NCI-H226 (cell line): ENCODE measurements around the gene ATG9B.
"Not testable (repeated sequence)": the region's sequence is repeated elsewhere in the genome, so short reads cannot be mapped to it uniquely, and the experiment has no call there.

ENCODE experiments used
- DNase-seq: peaks from one replicate; pipeline ENCODE4 v3.0.0-alpha.2; 2015

The ATG9B gene

DNA sequence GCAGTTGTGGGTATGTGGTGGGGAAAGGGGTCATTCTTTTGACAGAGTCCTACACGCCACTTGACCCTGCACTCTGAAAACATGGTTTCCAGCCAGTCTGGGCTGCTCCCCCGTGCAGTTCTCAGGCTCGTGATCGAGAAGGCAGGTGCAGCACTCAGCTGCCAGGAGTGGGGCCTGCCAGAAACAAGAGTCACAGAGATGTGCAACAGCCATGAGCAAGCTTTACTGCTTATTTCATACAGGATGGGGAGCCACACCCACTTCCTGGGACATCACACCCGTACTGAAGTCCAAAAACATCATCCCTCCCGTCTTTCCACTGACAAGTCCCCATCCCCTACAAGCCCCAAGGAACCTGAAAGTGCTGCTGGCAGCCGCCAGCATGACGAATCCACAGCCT, 9.3 kb downstream of the ATG9B start:
- DNase-seq, result no peak

DNA sequence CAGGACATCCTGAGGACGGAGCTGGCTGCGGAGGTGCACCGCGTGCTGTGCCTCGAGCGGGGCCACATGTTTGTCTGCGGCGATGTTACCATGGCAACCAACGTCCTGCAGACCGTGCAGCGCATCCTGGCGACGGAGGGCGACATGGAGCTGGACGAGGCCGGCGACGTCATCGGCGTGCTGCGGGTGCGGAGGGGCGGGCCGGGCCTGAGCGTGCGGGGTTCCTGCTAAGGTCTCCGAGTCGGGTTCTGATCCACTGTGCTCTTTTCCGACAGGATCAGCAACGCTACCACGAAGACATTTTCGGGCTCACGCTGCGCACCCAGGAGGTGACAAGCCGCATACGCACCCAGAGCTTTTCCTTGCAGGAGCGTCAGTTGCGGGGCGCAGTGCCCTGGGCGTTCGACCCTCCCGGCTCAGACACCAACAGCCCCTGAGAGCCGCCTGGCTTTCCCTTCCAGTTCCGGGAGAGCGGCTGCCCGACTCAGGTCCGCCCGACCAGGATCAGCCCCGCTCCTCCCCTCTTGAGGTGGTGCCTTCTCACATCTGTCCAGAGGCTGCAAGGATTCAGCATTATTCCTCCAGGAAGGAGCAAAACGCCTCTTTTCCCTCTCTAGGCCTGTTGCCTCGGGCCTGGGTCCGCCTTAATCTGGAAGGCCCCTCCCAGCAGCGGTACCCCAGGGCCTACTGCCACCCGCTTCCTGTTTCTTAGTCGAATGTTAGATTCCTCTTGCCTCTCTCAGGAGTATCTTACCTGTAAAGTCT, 10.4 kb downstream of the ATG9B start:
- no peak for DNase-seq

DNA sequence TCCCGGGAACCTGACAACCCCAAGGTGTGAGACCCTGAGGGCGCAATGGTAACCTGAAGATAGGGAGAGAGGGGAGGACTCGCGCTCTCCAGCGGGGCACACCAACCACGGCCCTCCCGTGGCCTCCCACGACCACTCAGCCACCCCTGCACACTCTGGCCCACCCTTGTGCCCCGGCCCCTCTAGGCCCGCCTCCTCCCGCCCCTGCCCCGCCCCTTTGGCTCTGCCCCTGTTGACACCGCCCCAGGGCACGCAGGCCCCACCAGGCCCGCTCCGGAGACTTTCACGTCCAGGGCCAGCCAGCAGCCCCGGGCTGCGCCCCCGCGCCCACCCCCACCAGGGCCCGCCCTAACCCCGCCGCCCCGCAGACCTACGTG, 10.9 kb downstream of the ATG9B start:
- DNase-seq, result no peak

DNA sequence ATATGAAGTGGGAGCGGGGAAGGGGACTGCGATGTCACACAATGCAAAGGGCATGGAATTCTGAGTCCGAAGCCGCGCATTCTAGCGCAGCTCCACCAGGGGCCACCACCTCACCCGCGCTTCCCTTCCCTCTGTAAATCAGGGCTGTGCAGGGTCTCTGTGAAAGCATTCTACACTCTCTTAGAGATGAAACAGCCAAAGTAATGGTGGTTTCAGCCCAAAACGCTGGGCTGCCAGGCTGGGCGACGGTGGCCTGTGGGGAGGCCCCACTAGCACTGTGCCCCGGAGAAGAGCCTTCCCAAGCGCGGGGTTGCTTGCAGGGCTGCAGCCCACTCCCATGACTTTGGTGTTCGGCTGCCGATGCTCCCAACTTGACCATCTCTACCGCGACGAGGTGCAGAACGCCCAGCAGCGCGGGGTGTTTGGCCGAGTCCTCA, 11.4 kb downstream of the ATG9B start:
- DNase-seq, result no peak

DNA sequence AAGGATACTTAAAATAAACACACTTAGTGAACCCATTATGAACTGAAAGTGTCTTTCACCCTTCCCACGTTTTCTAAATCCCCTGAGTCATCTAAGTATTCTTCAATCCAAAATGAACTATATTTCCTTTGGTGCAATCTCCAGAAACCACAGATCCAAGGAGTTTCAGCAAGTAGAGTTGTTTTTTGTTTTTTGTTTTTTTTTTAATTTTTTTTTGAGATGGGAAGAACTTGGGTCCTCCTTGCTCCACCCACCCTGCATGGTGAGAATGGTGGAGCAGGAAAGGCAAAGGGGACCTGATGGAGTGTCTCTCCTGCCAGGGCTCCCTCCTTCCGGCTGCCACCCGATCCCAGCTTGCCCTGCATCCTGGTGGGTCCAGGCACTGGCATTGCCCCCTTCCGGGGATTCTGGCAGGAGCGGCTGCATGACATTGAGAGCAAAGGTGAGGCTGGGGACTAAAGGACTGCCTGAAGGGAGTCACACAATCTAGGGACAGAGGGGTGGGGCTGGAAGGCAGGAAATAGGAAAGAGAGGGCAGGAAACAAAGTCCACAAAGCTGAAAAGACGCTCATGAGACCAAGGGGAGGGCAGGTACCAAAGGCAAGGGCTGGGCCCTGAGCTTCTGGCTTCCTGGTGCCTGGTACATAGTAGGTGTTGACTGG, 12.1 kb downstream of the ATG9B start:
- no peak for DNase-seq

DNA sequence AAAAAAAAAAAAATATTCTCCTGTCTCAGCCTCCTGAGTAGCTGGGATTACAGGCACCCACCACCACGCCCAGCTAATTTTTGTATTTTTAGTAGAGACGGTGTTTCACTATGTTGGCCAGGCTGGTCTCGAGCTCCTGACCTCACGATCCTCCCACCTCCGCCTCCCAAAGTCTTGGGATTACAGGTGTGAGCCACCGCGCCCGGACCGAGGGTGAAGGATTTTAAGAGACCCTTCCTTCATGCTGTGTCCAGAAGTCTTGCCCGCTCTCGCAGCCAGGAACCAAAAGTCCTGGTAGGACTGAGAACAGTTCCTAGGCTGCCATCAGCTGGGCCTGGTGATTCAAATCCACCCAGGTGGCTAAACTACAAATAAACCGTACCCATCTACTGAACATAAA, 12.7 kb downstream of the ATG9B start:
- not testable (repeated sequence) for DNase-seq

DNA sequence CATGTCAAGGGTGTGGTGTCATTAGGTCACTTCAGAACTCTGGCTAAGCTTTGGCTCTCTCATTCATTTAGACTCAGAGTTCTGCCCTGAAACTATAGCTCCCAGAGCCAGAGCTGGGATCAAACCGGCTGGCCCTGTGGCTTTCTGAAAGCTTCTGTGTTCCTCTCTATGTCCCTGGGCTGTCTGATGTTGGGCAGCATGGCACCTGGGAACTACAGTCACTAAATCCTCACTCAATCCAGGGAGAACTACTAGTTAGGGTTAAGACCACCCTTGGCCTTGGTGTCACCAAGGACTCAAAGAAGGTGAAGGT, 13.2 kb downstream of the ATG9B start:
- no peak for DNase-seq

DNA sequence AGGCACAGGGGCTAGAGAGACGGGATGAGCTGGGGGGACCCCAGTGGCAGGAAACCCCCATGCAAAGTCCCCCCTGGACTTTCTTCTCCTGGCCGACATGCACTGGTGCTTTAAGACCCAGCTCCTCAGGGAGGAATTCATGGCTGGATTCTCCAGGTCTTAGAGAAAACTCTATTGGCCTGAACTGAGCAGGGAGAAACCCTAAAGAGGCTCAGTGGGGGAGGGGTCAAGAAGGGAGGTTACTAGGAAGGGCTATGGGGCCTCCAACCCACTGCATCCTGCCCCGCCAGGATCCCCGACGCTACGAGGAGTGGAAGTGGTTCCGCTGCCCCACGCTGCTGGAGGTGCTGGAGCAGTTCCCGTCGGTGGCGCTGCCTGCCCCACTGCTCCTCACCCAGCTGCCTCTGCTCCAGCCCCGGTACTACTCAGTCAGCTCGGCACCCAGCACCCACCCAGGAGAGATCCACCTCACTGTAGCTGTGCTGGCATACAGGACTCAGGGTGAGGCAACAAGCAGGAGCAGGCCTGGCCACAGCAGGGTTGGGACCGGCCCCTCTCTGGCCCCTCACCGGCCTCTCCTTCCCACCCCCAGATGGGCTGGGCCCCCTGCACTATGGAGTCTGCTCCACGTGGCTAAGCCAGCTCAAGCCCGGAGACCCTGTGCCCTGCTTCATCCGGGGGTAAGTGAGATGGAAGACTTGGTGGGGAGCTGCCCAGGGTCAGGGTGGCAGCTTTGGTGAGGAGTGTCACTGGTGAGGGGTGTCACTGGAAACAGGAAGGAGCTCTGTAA, 13.8 kb downstream of the ATG9B start:
- DNase-seq, result peak; percentile 10

DNA sequence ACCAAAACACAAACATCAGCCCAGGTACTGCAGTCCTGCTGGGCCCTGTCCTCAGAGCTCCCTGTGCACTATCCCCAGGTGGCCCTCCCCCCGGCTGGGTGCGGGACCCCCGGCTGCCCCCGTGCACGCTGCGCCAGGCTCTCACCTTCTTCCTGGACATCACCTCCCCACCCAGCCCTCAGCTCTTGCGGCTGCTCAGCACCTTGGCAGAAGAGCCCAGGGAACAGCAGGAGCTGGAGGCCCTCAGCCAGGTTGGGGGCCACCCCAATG, 14.3 kb downstream of the ATG9B start:
- DNase-seq, result no peak

DNA sequence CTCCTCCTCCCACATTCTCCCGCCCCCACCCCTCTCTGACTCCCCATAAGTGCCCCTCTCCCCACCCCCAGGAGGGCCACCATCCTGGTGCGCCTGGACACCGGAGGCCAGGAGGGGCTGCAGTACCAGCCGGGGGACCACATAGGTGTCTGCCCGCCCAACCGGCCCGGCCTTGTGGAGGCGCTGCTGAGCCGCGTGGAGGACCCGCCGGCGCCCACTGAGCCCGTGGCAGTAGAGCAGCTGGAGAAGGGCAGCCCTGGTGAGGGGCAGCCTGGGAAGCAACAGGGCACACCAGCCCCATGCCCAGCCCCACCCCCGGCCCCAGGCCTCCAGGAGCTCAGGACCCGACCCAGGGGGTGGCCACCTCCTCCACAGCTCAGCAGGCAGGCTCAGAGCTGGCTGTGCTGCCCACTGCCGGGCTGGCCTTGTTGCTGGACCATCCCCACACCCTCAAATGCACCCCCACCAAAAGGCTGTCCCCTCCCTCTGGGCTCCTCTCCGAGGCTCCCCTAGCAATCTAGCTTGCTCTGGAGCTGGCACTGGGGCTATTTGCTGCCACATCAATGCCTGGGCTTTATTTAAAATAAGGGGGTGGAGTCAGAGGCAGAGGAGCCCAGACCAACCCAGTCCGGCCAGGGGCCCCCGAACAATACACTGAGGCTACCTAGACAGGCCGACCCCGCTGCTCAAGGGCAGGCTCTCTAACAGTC, 14.8 kb downstream of the ATG9B start:
- DNase-seq, result no peak

DNA sequence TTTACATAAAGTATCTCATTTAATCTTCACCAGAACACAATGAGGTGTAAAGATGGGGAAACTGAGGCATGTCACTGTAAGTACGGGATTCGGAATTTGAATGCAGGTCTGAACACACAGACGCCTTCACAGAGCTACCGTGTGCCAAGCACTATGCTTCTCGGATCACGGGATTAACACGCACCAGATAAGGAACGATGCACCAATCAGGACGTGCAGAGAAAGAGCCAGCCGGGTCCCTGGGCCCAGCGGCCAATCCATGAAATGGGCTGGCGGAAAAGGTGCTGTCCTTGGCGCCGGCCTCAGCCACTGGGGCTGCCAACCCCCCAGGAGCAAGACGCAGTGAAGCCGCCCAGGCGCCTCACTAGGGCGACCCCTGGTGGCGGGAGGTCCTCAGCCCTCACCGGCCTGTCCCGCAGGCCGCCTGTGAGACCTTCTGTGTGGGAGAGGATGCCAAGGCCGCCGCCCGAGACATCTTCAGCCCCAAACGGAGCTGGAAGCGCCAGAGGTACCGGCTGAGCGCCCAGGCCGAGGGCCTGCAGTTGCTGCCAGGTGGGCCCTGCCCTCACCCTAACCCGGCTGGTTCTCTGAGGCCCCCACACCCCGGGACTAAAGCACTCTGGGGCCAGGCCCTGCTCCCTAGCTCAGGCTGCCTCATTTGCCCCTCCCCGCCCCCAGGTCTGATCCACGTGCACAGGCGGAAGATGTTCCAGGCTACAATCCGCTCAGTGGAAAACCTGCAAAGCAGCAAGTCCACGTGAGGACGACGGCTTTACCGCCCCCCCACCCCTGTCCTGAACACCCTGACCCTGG, 15.6 kb downstream of the ATG9B start:
- DNase-seq, result no peak

DNA sequence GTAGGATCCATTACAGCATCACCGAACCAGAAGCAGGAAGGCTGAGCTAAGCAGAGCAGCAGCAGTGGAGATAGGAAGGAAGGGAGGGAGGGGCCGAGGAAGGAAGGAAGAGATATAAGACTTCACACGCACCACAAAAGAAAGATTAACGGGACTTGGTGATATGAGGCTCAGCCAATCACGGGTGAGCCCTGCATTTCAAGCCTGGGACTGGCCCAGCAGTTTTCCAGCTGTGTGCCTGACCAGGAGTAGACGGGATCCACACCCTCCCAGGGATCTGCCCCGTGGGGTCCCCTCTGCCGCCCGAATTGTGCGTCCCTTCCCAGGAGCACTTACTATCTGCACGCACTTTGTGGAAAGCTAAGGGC, 16.2 kb downstream of the ATG9B start:
- DNase-seq, result peak; percentile 76

DNA sequence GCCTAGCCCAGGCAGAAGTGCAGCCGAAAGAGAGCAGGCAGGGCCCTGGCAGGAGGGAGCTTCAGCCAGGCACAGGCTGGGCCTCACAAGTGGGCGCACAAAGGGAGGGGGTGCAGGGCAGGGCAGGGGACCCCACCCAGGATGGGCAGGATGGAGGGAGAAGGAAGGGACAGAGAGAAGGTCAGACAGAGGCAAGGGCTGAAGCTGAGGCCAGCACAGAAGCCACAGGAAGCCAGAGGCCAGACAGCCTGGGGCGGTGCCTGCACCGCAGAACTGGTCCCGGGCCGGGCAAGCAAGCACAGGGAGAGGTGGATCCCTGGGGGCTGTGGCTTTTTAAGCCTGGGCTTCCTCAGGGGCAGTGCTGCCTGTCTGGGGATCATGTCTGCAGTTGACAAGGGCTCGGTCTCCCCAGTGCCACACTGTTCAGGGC, 16.8 kb downstream of the ATG9B start:
- DNase-seq, result peak; percentile 56

DNA sequence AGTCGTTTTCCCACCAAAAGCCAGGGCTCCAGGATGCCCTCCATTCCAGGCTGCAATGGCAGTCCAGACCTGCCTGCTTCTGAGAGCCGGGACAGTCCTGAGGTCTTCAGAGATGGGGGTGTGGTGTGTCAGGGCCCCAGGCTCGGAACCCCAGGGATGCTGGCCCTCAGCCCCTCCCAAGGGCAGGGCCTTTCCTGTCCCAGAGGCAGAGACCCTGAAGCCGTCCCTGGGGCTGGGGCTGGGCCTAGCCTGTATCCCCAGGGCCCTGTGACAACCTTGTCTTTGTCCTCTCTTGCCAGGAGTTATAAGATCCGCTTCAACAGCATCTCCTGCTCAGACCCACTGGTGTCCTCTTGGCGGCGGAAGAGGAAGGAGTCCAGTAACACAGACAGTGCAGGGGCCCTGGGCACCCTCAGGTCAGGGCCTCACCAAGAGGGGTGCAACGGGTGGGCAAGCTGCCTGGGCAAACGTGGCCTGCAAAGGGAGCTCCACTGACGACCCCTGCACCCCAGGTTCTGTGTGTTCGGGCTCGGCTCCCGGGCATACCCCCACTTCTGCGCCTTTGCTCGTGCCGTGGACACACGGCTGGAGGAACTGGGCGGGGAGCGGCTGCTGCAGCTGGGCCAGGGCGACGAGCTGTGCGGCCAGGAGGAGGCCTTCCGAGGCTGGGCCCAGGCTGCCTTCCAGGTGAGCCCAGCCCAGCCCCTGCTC, 17.5 kb downstream of the ATG9B start:
- DNase-seq, result no peak

DNA sequence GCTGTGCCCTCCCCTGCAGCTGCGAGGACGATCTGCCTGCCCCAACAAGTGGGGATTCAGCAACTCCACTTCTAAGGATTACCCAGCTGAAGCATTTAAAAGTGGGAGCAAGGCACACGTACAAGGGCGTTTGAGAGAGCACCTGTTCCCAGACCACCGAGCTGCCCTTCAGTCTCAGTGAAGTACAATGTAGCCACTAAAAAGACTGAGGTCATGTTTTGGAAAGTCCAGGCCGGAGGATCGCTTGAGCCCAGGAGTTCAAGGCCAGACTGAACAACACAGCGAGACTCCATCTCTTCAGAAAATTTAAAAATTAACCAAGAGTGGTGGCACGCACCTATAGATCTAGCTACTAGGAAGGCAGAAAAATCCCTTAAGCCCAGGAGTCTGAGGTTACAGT, 18.7 kb downstream of the ATG9B start:
- no peak for DNase-seq

DNA sequence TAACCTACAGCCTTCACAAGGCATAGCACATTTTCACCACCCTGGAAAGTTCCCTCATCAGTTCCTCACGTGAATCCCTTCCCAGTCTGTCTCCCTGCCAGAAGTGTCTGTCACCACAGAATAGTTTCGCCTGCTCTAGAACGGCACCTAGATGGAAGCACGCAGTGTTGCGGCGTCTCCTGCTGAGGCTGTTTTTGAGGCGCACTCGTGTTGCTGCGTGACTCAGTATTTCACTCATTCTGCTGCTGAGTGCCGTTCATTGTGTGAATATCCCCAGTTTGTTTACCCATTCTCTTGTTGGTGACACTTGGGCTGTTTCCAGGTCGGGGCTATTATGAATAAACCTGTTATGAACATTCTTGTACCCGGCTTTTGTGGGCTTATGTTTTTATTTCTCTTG, 20.7 kb downstream of the ATG9B start:
- DNase-seq, result no peak

DNA sequence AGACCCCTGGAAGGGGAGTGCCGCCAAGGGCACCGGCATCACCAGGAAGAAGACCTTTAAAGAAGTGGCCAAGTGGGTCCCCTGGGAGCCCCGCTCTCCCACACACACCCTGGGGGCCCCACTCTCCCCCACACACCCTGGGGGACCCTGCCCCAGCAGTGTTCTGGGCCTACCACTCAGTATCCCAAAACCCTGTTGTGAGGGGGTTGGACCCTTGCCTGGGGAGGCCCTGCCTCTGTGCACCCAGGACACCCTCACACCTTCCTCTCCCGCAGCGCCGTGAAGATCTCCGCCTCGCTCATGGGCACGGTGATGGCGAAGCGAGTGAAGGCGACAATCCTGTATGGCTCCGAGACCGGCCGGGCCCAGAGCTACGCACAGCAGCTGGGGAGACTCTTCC, 22.7 kb downstream of the ATG9B start:
- DNase-seq, result no peak

DNA sequence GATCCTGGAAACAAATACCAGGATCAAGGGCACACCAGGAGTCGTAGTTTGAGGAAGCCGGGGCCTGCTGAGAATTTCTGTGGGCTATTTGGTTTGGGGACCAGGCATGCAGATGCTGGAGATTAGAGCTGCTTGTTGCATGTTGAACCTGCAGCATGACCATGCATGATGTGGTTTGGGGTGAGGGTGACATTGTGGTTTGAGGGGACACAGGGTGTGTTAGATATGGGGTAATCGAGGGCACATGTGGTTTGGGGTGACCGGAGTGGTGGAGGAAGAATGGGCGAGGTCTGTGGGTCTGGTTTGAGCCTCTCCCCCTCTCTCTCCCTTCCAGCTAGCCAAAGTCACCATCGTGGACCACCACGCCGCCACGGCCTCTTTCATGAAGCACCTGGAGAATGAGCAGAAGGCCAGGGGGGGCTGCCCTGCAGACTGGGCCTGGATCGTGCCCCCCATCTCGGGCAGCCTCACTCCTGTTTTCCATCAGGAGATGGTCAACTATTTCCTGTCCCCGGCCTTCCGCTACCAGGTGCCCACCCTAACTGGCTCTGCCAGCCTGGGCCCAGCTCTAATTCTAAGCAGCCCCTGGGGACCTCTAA, 23.3 kb downstream of the ATG9B start:
- DNase-seq, result no peak

DNA sequence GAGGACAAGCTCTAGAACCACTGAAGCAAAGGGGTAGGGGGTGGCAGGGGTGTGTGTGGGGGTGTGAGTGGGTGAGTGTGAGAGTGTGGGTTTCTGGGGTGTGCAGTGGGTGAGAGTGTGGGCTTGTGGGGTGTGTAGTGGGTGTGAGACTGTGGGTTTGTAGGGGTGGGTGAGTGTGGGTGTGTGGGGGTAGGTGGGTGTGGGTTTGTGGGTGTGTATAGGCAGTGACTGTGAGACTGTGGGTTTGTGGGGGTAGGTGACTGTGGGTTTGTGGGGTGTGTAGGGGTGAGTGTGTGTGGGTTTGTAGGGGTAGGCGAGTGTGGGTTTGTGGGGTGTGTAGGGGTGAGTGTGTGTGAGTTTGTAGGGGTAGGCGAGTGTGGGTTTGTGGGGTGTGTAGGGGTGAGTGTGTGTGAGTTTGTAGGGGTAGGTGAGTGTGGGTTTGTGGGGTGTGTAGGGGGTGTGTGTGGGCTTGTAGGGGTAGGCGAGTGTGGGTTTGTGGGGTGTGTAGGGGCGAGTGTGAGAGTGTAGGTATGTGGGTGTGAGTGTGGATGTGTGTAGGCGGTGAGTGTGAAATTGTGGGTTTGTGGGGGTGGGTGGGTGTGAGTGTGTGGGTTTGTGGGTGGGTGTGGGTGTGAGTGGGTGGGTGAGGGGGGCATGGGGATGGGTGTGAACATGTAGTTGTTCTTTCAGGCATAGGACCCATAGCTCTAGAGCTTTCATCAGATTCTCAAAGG, 24.6 kb downstream of the ATG9B start:
- no peak for DNase-seq

DNA sequence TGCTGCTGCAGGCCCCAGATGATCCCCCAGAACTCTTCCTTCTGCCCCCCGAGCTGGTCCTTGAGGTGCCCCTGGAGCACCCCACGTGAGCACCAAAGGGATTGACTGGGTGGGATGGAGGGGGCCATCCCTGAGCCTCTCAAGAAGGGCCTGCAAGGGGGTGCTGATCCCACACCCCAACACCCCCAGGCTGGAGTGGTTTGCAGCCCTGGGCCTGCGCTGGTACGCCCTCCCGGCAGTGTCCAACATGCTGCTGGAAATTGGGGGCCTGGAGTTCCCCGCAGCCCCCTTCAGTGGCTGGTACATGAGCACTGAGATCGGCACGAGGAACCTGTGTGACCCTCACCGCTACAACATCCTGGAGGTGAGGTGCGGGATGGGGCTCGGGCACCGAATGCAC, 25.3 kb downstream of the ATG9B start:
- no peak for DNase-seq

DNA sequence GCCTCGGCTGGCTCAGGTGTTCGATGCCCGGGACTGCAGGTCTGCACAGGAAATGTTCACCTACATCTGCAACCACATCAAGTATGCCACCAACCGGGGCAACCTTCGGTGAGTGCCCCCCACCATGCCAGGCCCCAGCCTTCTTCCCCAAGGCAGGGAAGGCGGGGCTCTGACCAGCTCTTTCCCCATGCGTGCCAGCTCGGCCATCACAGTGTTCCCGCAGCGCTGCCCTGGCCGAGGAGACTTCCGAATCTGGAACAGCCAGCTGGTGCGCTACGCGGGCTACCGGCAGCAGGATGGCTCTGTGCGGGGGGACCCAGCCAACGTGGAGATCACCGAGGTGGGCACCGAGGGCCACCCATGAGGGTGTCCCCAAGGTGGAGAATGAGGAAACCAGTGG, 26.0 kb downstream of the ATG9B start:
- DNase-seq, result no peak
